GM12864 (cell line): ENCODE measurements around the gene CAPSL.

Experiments
- DNase-seq: peaks from one replicate; pipeline ENCODE4 v3.0.0-alpha.2; 2011; ENCODE audit warnings: low read depth
- H3K4me3 ChIP-seq: 2 replicates; pipeline ENCODE4 v1.5.1; 2011; ENCODE audit warnings: mild to moderate bottlenecking, low read depth, low read length, control low read depth
- CTCF ChIP-seq: IDR thresholded peaks from 2 replicates; pipeline ENCODE4 v1.5.1; 2011; ENCODE audit warnings: low read depth, mild to moderate bottlenecking, moderate library complexity, low read length, control low read depth, inconsistent platforms; ENCODE audit errors: missing control alignments

CAPSL gene

GRCh38 chr5:35884773-35885172 is 53.6 kb downstream of the CAPSL start:
- H3K4me3 ChIP-seq, result no peak overlapping the region
- no peak for DNase-seq
- no peak for TF ChIP-seq CTCF

- no peak for DNase-seq
- H3K4me3 ChIP-seq, result no peak overlapping the region
- no peak for TF ChIP-seq CTCF
Measured at GRCh38 chr5:35884191-35884769, 54.1 kb downstream of the CAPSL start.

GRCh38 chr5:35881758-35882157 is 56.7 kb downstream of the CAPSL start:
- no peak for TF ChIP-seq CTCF
- no peak for DNase-seq
- H3K4me3 ChIP-seq, result no peak overlapping the region

GRCh38 chr5:35880156-35880555 is 58.3 kb downstream of the CAPSL start:
- no peak for DNase-seq
- TF ChIP-seq CTCF, result no peak
- no peak overlapping the region for H3K4me3 ChIP-seq

- DNase-seq, result no peak
- TF ChIP-seq CTCF, result no peak
- no peak overlapping the region for H3K4me3 ChIP-seq
Measured at GRCh38 chr5:35879649-35880048, 58.8 kb downstream of the CAPSL start.

GRCh38 chr5:35879096-35879495 is 59.3 kb downstream of the CAPSL start:
- no peak for DNase-seq
- no peak overlapping the region for H3K4me3 ChIP-seq
- no peak for TF ChIP-seq CTCF

GRCh38 chr5:35878079-35878478 is 60.3 kb downstream of the CAPSL start:
- TF ChIP-seq CTCF, result no peak
- DNase-seq, result no peak
- no peak overlapping the region for H3K4me3 ChIP-seq
